Smooth muscle cell (in vitro differentiated cells): Measurements from ENCODE around the gene CDK16. TPM values are rescaled to one million over a fixed set of nuclear protein-coding genes. Genes with fewer than 3 reads are reported as not detected.

Experiments used
- DNase-seq: peaks from one replicate; lab custom pipeline; 2025; ENCODE audit not compliant: unreplicated experiment; lab: John Stamatoyannopoulos, UW
- H2AFZ ChIP-seq: fragments of 200-600 bp; sonication (generic); 2 replicates; pipeline ENCODE4 v1.6.0; 2016; ENCODE audit warnings: antibody characterized with exemption, low read depth, mild to moderate bottlenecking
- H3F3A ChIP-seq: fragments of 200-600 bp; sonication (generic); 2 replicates; pipeline ENCODE4 v1.6.0; 2017; ENCODE audit warnings: antibody characterized with exemption, low read depth
- H3K27ac ChIP-seq: fragments of 200-600 bp; sonication (generic); 2 replicates; pipeline ENCODE4 v1.5.1; 2016; ENCODE audit warnings: low read depth, mild to moderate bottlenecking
- H3K27me3 ChIP-seq: fragments of 200-600 bp; sonication (generic); 2 replicates; pipeline ENCODE4 v1.6.1; 2016; ENCODE audit warnings: low read depth, mild to moderate bottlenecking
- H3K36me3 ChIP-seq: fragments of 200-600 bp; sonication (generic); 2 replicates; pipeline ENCODE4 v1.5.1; 2016; ENCODE audit warnings: low read depth
- H3K4me1 ChIP-seq: fragments of 200-600 bp; sonication (generic); 2 replicates; pipeline ENCODE4 v1.5.1; 2016; ENCODE audit warnings: low read depth
- H3K4me2 ChIP-seq: fragments of 200-600 bp; sonication (generic); 2 replicates; pipeline ENCODE4 v1.6.0; 2016; ENCODE audit warnings: mild to moderate bottlenecking
- H3K4me3 ChIP-seq: fragments of 200-600 bp; sonication (generic); 2 replicates; pipeline ENCODE4 v1.5.1; 2016; ENCODE audit warnings: mild to moderate bottlenecking
- H3K79me2 ChIP-seq: fragments of 200-600 bp; sonication (generic); 2 replicates; pipeline ENCODE4 v1.6.0; 2016; ENCODE audit warnings: low read depth, mild to moderate bottlenecking
- H3K9ac ChIP-seq: fragments of 200-600 bp; sonication (generic); 2 replicates; pipeline ENCODE4 v1.6.0; 2016; ENCODE audit warnings: low read depth
- H3K9me3 ChIP-seq: fragments of 200-600 bp; sonication (generic); replicated peaks from 2 replicates; pipeline ENCODE4 v1.5.1; 2016; ENCODE audit warnings: low read depth
- H4K20me1 ChIP-seq: fragments of 200-600 bp; sonication (generic); 2 replicates; pipeline ENCODE4 v1.6.0; 2016; ENCODE audit warnings: low read depth
- WGBS: methylation state at CpG from one replicate; pipeline ENCODE4 v1.1.7; 2016; ENCODE audit warnings: low lambda C conversion rate; 5-methylcytosine and 5-hydroxymethylcytosine counted together
- polyA plus RNA-seq: library from polyadenylated mRNA; unstranded; fragments of >200 nt; fragmentation: Nextera tagmentation; extraction: Ambion mirVana; gene quantifications from 2 replicates; pipeline ENCODE4 v1.2.1, GENCODE V29; 2016
- total RNA-seq: library from RNA; depleted of rRNA; stranded (reverse); fragments of >200 nt; gene quantifications from 2 replicates; pipeline ENCODE4 v1.2.3, GENCODE V29; 2014
- TF ChIP-seq, protein P1 (sequence below): fragments of 200-600 bp; sonication (generic); IDR thresholded peaks from 2 replicates; pipeline ENCODE4 v1.5.1; 2017; ENCODE audit warnings: borderline replicate concordance, mild to moderate bottlenecking, antibody characterized with exemption; ENCODE audit not compliant: insufficient read depth, poor library complexity, severe bottlenecking

The CDK16 gene
- total and polyA plus RNA-seq, 2 experiments from 2014 or later: 176 to 269 TPM

DNA sequence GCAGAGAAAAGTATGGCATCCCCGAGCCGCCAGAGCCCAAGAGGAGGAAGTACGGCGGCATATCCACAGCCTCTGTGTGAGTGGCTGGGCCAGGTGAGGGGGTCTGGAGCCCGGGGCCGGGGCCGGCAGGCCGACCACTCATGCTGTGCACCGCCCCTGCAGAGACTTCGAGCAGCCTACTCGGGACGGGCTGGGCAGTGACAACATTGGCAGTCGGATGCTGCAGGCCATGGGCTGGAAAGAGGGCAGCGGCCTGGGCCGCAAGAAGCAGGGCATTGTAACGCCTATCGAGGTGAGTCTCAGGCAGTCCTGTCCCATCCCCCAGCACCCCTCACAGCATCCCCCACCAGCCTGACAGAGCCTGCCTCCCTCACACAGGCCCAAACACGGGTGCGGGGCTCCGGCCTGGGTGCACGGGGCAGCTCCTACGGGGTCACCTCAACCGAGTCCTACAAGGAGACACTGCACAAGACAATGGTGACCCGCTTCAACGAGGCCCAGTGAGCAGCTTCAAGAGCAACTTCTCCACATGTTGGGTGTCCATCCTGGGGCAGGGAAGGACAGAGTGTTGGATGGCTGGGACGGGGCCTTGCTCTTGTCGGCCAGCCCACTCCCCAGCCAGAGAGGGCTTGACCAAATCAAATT lies 32.3 kb upstream of the CDK16 start:
- Histone ChIP-seq H3F3A (no peaks in the 10 kb centered on the region), H3K4me2 (no peak overlapping the region), H2AFZ (no peak overlapping the region), H3K9me3 (no peaks in the 10 kb centered on the region), H3K27ac (no peak overlapping the region), H3K9ac (no peak overlapping the region), H3K79me2 (no peaks in the 10 kb centered on the region), H3K4me1 (no peaks in the 10 kb centered on the region), H4K20me1 (no peaks in the 10 kb centered on the region), H3K36me3 (no peaks in the 10 kb centered on the region), H3K27me3 (no peaks in the 10 kb centered on the region), H3K4me3 (no peak overlapping the region)
- WGBS: 94% methylated on average over 27 of the region's 27 CpGs
- TF ChIP-seq, protein P1, sequence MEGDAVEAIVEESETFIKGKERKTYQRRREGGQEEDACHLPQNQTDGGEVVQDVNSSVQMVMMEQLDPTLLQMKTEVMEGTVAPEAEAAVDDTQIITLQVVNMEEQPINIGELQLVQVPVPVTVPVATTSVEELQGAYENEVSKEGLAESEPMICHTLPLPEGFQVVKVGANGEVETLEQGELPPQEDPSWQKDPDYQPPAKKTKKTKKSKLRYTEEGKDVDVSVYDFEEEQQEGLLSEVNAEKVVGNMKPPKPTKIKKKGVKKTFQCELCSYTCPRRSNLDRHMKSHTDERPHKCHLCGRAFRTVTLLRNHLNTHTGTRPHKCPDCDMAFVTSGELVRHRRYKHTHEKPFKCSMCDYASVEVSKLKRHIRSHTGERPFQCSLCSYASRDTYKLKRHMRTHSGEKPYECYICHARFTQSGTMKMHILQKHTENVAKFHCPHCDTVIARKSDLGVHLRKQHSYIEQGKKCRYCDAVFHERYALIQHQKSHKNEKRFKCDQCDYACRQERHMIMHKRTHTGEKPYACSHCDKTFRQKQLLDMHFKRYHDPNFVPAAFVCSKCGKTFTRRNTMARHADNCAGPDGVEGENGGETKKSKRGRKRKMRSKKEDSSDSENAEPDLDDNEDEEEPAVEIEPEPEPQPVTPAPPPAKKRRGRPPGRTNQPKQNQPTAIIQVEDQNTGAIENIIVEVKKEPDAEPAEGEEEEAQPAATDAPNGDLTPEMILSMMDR: no peak
- no peak for DNase-seq

DNA sequence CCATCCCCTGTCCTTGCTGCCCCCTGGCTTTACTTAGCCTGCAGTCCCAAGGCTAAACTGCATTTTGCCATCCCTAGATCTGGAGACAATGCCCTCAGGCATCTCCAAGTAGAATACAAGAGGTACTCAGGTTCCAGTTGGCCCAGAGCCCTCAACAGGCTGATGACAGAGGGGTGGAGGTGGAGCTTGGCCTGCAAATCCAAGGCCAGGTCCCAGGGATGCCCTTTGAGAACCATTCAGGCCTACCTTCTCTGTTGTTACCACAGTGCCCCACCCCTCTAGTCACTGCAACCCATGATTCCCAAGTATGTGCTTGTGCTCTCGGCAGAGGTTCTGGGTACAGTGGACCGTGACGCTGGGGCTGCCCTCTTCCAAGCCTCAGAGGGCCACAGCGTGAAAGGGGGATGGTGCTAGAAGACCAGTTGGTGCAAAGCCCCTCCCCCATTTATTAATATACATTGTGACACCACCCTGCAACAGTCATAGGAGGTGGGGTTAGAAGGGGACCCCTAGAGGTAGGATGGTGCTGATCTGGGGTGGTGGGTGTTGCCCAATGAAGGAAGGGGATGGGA lies 31.3 kb upstream of the CDK16 start:
- Histone ChIP-seq H3K9ac (no peak overlapping the region), H3K27me3 (no peaks in the 10 kb centered on the region), H3K4me1 (no peaks in the 10 kb centered on the region), H3K27ac (no peak overlapping the region), H3K4me2 (no peak overlapping the region), H3K79me2 (no peaks in the 10 kb centered on the region), H2AFZ (no peak overlapping the region), H3K9me3 (no peaks in the 10 kb centered on the region), H3F3A (no peaks in the 10 kb centered on the region), H3K4me3 (no peak overlapping the region), H4K20me1 (no peaks in the 10 kb centered on the region), H3K36me3 (no peaks in the 10 kb centered on the region)
- TF ChIP-seq, protein P1: no peak
- WGBS: 87% methylated on average over 4 of the region's 4 CpGs
- DNase-seq: no peak

DNA sequence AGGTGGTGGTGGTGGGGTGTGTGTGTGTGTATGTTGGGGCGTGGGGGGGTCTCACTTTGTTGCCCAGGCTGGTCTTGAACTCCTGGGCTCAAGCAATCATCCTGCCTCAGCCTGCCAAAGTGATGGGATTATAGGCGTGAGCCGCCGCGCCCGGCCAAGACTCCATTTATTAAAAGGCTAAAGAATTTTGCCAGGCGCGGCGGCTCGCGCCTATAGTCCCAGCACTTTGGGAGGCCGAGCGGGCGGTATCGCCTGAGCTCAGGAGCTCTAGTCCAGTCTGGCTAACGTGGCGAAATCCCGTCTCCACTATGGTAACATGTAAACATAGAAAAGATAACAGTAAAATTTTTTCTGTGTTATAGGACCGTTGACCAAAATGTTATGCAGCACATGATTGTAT lies 28.6 kb upstream of the CDK16 start:
- Histone ChIP-seq H3K36me3 (no peaks in the 10 kb centered on the region), H3K9me3 (no peaks in the 10 kb centered on the region), H3K4me3 (no peak overlapping the region), H3K27ac (no peak overlapping the region), H3K27me3 (no peaks in the 10 kb centered on the region), H3K9ac (no peak overlapping the region), H3K4me2 (no peak overlapping the region), H2AFZ (no peak overlapping the region), H4K20me1 (peaks cover 8% of the 10 kb centered on the region), H3F3A (no peaks in the 10 kb centered on the region), H3K4me1 (peaks cover 2% of the 10 kb centered on the region), H3K79me2 (peaks cover 12% of the 10 kb centered on the region)
- TF ChIP-seq, protein P1: no peak
- 87% methylated on average over 19 of the region's 19 CpGs for WGBS
- DNase-seq: no peak
